Gastrocnemius medialis (tissue), 4 donors: ENCODE measurements around the gene ERFL. TPM values are rescaled to one million over a fixed set of nuclear protein-coding genes. Genes with fewer than 3 reads are reported as not detected.
A peak's percentile ranks its signal among the peaks of the same experiment; 100 is the strongest.

ENCODE experiments used
- ATAC-seq, 2 donors: fragments of 150-250 bp; one replicate each; pipeline ENCODE4 v1.9.1; 2016
- DNase-seq, 2 donors: peaks; one replicate each; pipeline ENCODE4 v3.0.0-alpha.2; 2019
- H3K27ac ChIP-seq, 4 donors: fragments of 200-600 bp; sonication (generic); 1 replicate in 1 of 4; 2 replicates in 3 of 4; pipeline ENCODE4 v1.5.1; 2016 to 2018; ENCODE audit warnings: mild to moderate bottlenecking in 2 of 4, moderate library complexity in 1 of 4
- H3K27me3 ChIP-seq, 3 donors: fragments of 200-600 bp; sonication (generic) in 2 of 3; 1 replicate in 1 of 3; 2 replicates in 2 of 3; pipeline versions ENCODE4 v1.5.1 to v1.6.0; 2016 to 2019; ENCODE audit warnings: mild to moderate bottlenecking in 1 of 3, moderate library complexity in 1 of 3
- H3K36me3 ChIP-seq, 2 donors: fragments of 200-600 bp; sonication (generic) in 1 of 2; one replicate each; pipeline ENCODE4 v1.5.1; 2017 to 2018
- H3K4me1 ChIP-seq, 2 donors: fragments of 200-600 bp; sonication (generic) in 1 of 2; one replicate each; pipeline ENCODE4 v1.5.1; 2016 to 2017; ENCODE audit warnings: mild to moderate bottlenecking in 2 of 2
- H3K4me3 ChIP-seq, 4 donors: fragments of 200-600 bp; sonication (generic) in 3 of 4; 1 replicate in 1 of 4; 2 replicates in 3 of 4; pipeline ENCODE4 v1.5.1; 2016 to 2019; ENCODE audit warnings: mild to moderate bottlenecking in 2 of 4
- H3K9me3 ChIP-seq, 3 donors: fragments of 200-600 bp; sonication (generic) in 2 of 3; 1 replicate in 1 of 3; 2 replicates in 2 of 3; pipeline ENCODE4 v1.5.1; 2016 to 2019
- CTCF ChIP-seq, 5 experiments: fragments of 450-650 bp in 3 of 5; fragments of 200-600 bp in 2 of 5; sonication (generic) in 2 of 5; IDR thresholded peaks in 4 of 5; conservative IDR thresholded peaks in 1 of 5; 1 replicate in 4 of 5; 2 replicates in 1 of 5; pipeline ENCODE4 v1.5.1; 2016 to 2019; ENCODE audit warnings: antibody characterized with exemption in 5 of 5, mild to moderate bottlenecking in 3 of 5, moderate library complexity in 3 of 5
- POLR2A ChIP-seq, 2 donors: fragments of 450-650 bp; IDR thresholded peaks; one replicate each; pipeline ENCODE4 v1.6.1; 2017; ENCODE audit warnings: antibody characterized with exemption in 2 of 2, mild to moderate bottlenecking in 2 of 2, moderate library complexity in 2 of 2
- in situ Hi-C, 4 donors: fragments of 200-750 bp; cut with MboI; loops; one replicate each; pipeline versions ENCODE4 v1.15.0 to v1.8.0; 2017; ENCODE audit warnings: low sequenced_read_pairs in 4 of 4
- intact Hi-C: fragments of 100-400 bp; cut with DNase I; formaldehyde crosslinking; loops from one replicate; pipeline ENCODE4 v1.15.1; 2023; ENCODE audit warnings: low total_unique reads
- total RNA-seq, 4 donors: library from RNA; depleted of rRNA; stranded (reverse); fragments of >200 nt; gene quantifications; one replicate each; pipeline versions ENCODE4 v1.1.0 to v1.2.3, GENCODE V29; 2016

The ERFL gene
- total RNA-seq, 4 donors from 2014 or later, result not detected

- intact Hi-C loops (loop anchor here (10.0 kb wide), 1 partner anchor 293 kb away; the partner anchor contains the start of gene GSK3A), in situ Hi-C loops (loop anchor here in 2 of 4 donors (10.0 kb wide), 2 partner anchors 87 to 97 kb away; partner anchors contain the start of gene RPS19 (in 1 of the 2))
- ATAC-seq (peak in 1 of 2 donors; percentile 45), DNase-seq (peak; percentile 15 to 46)
- no peaks in the 10 kb centered on the region for H3K27me3 ChIP-seq
- no peaks in the 10 kb centered on the region for H3K4me1 ChIP-seq
- no peak overlapping the region for H3K27ac ChIP-seq
- no peaks in the 10 kb centered on the region for H3K9me3 ChIP-seq
- TF ChIP-seq POLR2A (IDR thresholded peaks at IDR 0.05), result no peak
- TF ChIP-seq CTCF (IDR thresholded peaks at IDR 0.05 in 4 of 5, conservative IDR thresholded peaks at IDR 0.05 in 1 of 5), result peak; percentile 75 to 99 (median 87)
- peaks cover 0 to 11% of the 10 kb centered on the region in 2 donors for H3K36me3 ChIP-seq
- no peak overlapping the region for H3K4me3 ChIP-seq
These were observed 23.5 kb upstream of the ERFL start for GRCh38 chr19:41951686-41952172.

GRCh38 chr19:41947091-41947490, 18.8 kb upstream of the ERFL start:
- intact Hi-C loops, result no loop called here
- in situ Hi-C loops, result no loop called here
- TF ChIP-seq POLR2A (IDR thresholded peaks at IDR 0.05) (no peak), CTCF (IDR thresholded peaks at IDR 0.05 in 4 of 5, conservative IDR thresholded peaks at IDR 0.05 in 1 of 5) (no peak)
- no peak overlapping the region for H3K4me3 ChIP-seq
- no peaks in the 10 kb centered on the region for H3K9me3 ChIP-seq
- no peaks in the 10 kb centered on the region for H3K4me1 ChIP-seq
- peaks cover 0 to 8% (median under 1%) of the 10 kb centered on the region in 3 donors for H3K27me3 ChIP-seq
- no peak for DNase-seq
- no peaks in the 10 kb centered on the region for H3K36me3 ChIP-seq
- H3K27ac ChIP-seq, result no peak overlapping the region
- no peak for ATAC-seq

- in situ Hi-C loops (no loop called here), intact Hi-C loops (no loop called here)
- Histone ChIP-seq H3K27ac (no peak overlapping the region), H3K4me3 (no peak overlapping the region), H3K36me3 (no peaks in the 10 kb centered on the region), H3K4me1 (peaks cover 0 to 5% of the 10 kb centered on the region in 2 donors), H3K27me3 (peaks cover 16 to 24% (median 19%) of the 10 kb centered on the region in 3 donors), H3K9me3 (no peaks in the 10 kb centered on the region)
- DNase-seq (peak in 1 of 2 donors; percentile 22), ATAC-seq (no peak)
- TF ChIP-seq CTCF (IDR thresholded peaks at IDR 0.05 in 4 of 5, conservative IDR thresholded peaks at IDR 0.05 in 1 of 5) (no peak), POLR2A (IDR thresholded peaks at IDR 0.05) (no peak)
These were observed 17.0 kb upstream of the ERFL start for GRCh38 chr19:41945135-41945766.

- DNase-seq (no peak), ATAC-seq (no peak)
- intact Hi-C loops, result no loop called here
- Histone ChIP-seq H3K4me1 (peaks cover 0 to 8% of the 10 kb centered on the region in 2 donors), H3K27me3 (peaks cover 24 to 30% (median 27%) of the 10 kb centered on the region in 3 donors), H3K27ac (no peak overlapping the region), H3K36me3 (no peaks in the 10 kb centered on the region), H3K9me3 (no peaks in the 10 kb centered on the region), H3K4me3 (no peak overlapping the region)
- no peak for TF ChIP-seq CTCF (IDR thresholded peaks at IDR 0.05 in 4 of 5, conservative IDR thresholded peaks at IDR 0.05 in 1 of 5)
- TF ChIP-seq POLR2A (IDR thresholded peaks at IDR 0.05), result no peak
- in situ Hi-C loops, result loop anchor here in 1 of 4 donors (5.0 kb wide), 1 partner anchor 82 kb away; the partner anchor contains the start of gene RPS19
These were observed 16.1 kb upstream of the ERFL start for GRCh38 chr19:41944336-41944735.
